ENCODE results near the gene ABCG2. TPM values are rescaled to one million over a fixed set of nuclear protein-coding genes. Genes with fewer than 3 reads are reported as not detected.

ABCG2 gene
- polyA plus RNA-seq, 1 donor (not counting 4 experiments of a cell fraction or from before 2014, with no cell fraction given), result 5.3 TPM

GRCh38 chr4:88063634-88064296 lies 94.7 kb downstream of the ABCG2 start:
- Histone ChIP-seq H3K4me2 (ENCODE audit: control insufficient read depth, extremely low read depth, insufficient read depth, low read depth, low read length) (no peak overlapping the region), H3K4me1 (ENCODE audit: control insufficient read depth, extremely low read depth, insufficient read depth, low read length) (no peaks in the 10 kb centered on the region), H3K9me3 (ENCODE audit: control insufficient read depth, low read depth, low read length) (no peaks in the 10 kb centered on the region), H3K9me1 (ENCODE audit: control insufficient read depth, extremely low read depth, insufficient read depth, low read length) (no peaks in the 10 kb centered on the region), H3K79me2 (ENCODE audit: control insufficient read depth, insufficient read depth, low read length) (no peaks in the 10 kb centered on the region), H3K36me3 (ENCODE audit: control insufficient read depth in 2 of 2, extremely low read depth in 1 of 2, insufficient read depth in 2 of 2, low read length in 2 of 2) (peaks cover 3 to 10% of the 10 kb centered on the region in 2 experiments), H4K20me1 (ENCODE audit: control insufficient read depth, extremely low read depth, insufficient read depth, low read length) (no peaks in the 10 kb centered on the region), H3K27me3 (ENCODE audit: control insufficient read depth, extremely low read depth, insufficient read depth, low read length) (no peaks in the 10 kb centered on the region), H2AFZ (ENCODE audit: control insufficient read depth, low read length) (no peak overlapping the region), H3K9ac (ENCODE audit: control insufficient read depth, extremely low read depth, insufficient read depth, low read length) (no peak overlapping the region), H3K27ac (ENCODE audit: control insufficient read depth, insufficient read depth, low read length) (no peak overlapping the region), H3K4me3 (ENCODE audit: control insufficient read depth in 2 of 3, extremely low read depth in 1 of 3, insufficient read depth in 2 of 3, low read depth in 1 of 3, low read length in 3 of 3) (no peak overlapping the region)
- TF ChIP-seq EZH2 (IDR thresholded peaks at IDR 0.05; ENCODE audit: low read length), result no peak
- TF ChIP-seq CTCF (optimal IDR thresholded peaks at IDR 0.05 in 1 of 3, IDR thresholded peaks at IDR 0.05 in 1 of 3, conservative IDR thresholded peaks at IDR 0.05 in 1 of 3; ENCODE audit: extremely low read depth in 1 of 3, insufficient read depth in 2 of 3, low read length in 3 of 3), result no peak
- DNase-seq (ENCODE audit: low read depth, low spot score) (no peak), FAIRE-seq (no peak)
- dilution Hi-C loops (cut with MboI; ENCODE audit: extremely low pct_ligation_motif_present, low sequenced_read_pairs), result no loop called here

DNA sequence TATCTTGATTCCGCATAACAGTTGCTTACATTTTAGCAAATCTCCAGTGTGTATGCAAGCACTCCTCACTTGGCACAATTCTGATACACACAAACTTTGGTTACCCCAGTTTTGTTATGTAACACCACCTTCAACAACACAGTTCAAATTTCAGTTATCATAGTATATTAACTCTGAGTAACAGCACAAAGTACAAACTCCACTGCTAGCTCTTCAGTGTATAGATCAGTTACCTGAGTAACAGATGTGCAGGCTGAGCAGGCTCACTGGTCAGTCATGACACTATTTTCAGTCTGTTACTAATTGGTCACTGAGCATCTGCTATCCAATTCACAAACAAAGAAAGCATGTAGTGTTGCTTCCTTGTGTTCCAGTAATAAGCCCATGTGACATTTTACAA lies 95.6 kb downstream of the ABCG2 start:
- dilution Hi-C loops (cut with MboI; ENCODE audit: extremely low pct_ligation_motif_present, low sequenced_read_pairs), result no loop called here
- no peak overlapping the region for H3K27ac ChIP-seq (ENCODE audit: control insufficient read depth, insufficient read depth, low read length)

More for the DNA sequence above, 95.6 kb downstream of the ABCG2 start:
- no peaks in the 10 kb centered on the region for H3K9me3 ChIP-seq (ENCODE audit: control insufficient read depth, low read depth, low read length)
- FAIRE-seq, result no peak
- no peak overlapping the region for H3K4me2 ChIP-seq (ENCODE audit: control insufficient read depth, extremely low read depth, insufficient read depth, low read depth, low read length)
- no peak for TF ChIP-seq EZH2 (IDR thresholded peaks at IDR 0.05; ENCODE audit: low read length)
- TF ChIP-seq CTCF (optimal IDR thresholded peaks at IDR 0.05 in 1 of 3, IDR thresholded peaks at IDR 0.05 in 1 of 3, conservative IDR thresholded peaks at IDR 0.05 in 1 of 3; ENCODE audit: extremely low read depth in 1 of 3, insufficient read depth in 2 of 3, low read length in 3 of 3), result no peak
- no peaks in the 10 kb centered on the region for H3K4me1 ChIP-seq (ENCODE audit: control insufficient read depth, extremely low read depth, insufficient read depth, low read length)
- H4K20me1 ChIP-seq (ENCODE audit: control insufficient read depth, extremely low read depth, insufficient read depth, low read length), result no peaks in the 10 kb centered on the region
- no peak overlapping the region for H3K4me3 ChIP-seq (ENCODE audit: control insufficient read depth in 2 of 3, extremely low read depth in 1 of 3, insufficient read depth in 2 of 3, low read depth in 1 of 3, low read length in 3 of 3)
- H3K9me1 ChIP-seq (ENCODE audit: control insufficient read depth, extremely low read depth, insufficient read depth, low read length), result no peaks in the 10 kb centered on the region
- no peak for DNase-seq (ENCODE audit: low read depth, low spot score)
- H3K27me3 ChIP-seq (ENCODE audit: control insufficient read depth, extremely low read depth, insufficient read depth, low read length), result no peaks in the 10 kb centered on the region
- H2AFZ ChIP-seq (ENCODE audit: control insufficient read depth, low read length), result no peak overlapping the region
- H3K9ac ChIP-seq (ENCODE audit: control insufficient read depth, extremely low read depth, insufficient read depth, low read length), result no peak overlapping the region
- no peaks in the 10 kb centered on the region for H3K79me2 ChIP-seq (ENCODE audit: control insufficient read depth, insufficient read depth, low read length)
- H3K36me3 ChIP-seq (ENCODE audit: control insufficient read depth in 2 of 2, extremely low read depth in 1 of 2, insufficient read depth in 2 of 2, low read length in 2 of 2), result peaks cover 3 to 9% of the 10 kb centered on the region in 2 experiments

All from keratinocyte (primary cell).